K562 (cell line): ENCODE measurements around the gene PHTF1. TPM values are rescaled to one million over a fixed set of nuclear protein-coding genes. Genes with fewer than 3 reads are reported as not detected.

Source experiments
- ATAC-seq: fragments of 200-7000 bp; cut with Tn5 transposase; 3 replicates; pipeline ENCODE4 v1.9.1; 2020; ENCODE audit warnings: moderate library complexity
- BruUV-seq: library from RNA; stranded (reverse); fragments of 400-500 nt; replicated peaks from 2 replicates; lab custom pipeline; 2021; lab: Mats Ljungman, UMichigan
- CTCF ChIA-PET: fragments of 300-600 bp; formaldehyde crosslinking; extraction: SDS; loops from one replicate; lab custom pipeline; 2021; ENCODE audit warnings: low intra/inter-chr PET ratio; lab: Yijun Ruan, JAX
- POLR2A ChIA-PET: fragments of 300-600, 350-650 bp; sonication (Branson Sonifier 250); formaldehyde crosslinking; extraction: SDS; loops from one replicate; lab custom pipeline; 2021; ENCODE audit warnings: antibody characterized with exemption, inconsistent platforms; lab: Yijun Ruan, JAX
- DNase-seq, 4 experiments: peaks; one replicate each; pipeline versions ENCODE4 v3.0.0 to v3.0.0-alpha.2; 2011 to 2018; ENCODE audit warnings: low spot score in 3 of 4, mixed read lengths in 3 of 4; ENCODE audit errors: extremely low read depth in 1 of 4
- FAIRE-seq: peaks from 2 replicates; lab custom pipeline; 2011; peaks lifted over from hg19 to GRCh38; lab: Jason Lieb, UNC
- H2AFZ ChIP-seq: 2 replicates; pipeline ENCODE4 v1.6.0; 2011; ENCODE audit warnings: low read depth, low read length, control low read depth, inconsistent platforms
- H3K27ac ChIP-seq: fragments of 200-600 bp; 3 replicates; pipeline ENCODE4 v1.8.0; 2011; ENCODE audit warnings: low read depth, mild to moderate bottlenecking, control low read depth, inconsistent platforms, low read length, moderate library complexity, mixed read lengths; ENCODE audit errors: extremely low read depth
- H3K27me3 ChIP-seq, 2 experiments: fragments of 300-600 bp in 1 of 2; 2 replicates in 1 of 2; 3 replicates in 1 of 2; pipeline versions ENCODE4 v1.6.0 to v1.8.0; 2011; ENCODE audit warnings: inconsistent platforms in 2 of 2, low read length in 2 of 2, mild to moderate bottlenecking in 1 of 2, mixed read lengths in 1 of 2, moderate library complexity in 1 of 2; ENCODE audit not compliant: control insufficient read depth in 2 of 2, insufficient read depth in 2 of 2
- H3K36me3 ChIP-seq: fragments of 300-600 bp; 3 replicates; pipeline ENCODE4 v1.8.0; 2011; ENCODE audit warnings: mild to moderate bottlenecking, low read length, inconsistent platforms; ENCODE audit not compliant: control insufficient read depth, insufficient read depth
- H3K4me1 ChIP-seq, 2 experiments: fragments of 200-600 bp in 1 of 2; replicated peaks in 1 of 2; 2 replicates in 1 of 2; 3 replicates in 1 of 2; pipeline versions ENCODE4 v1.5.1 to v1.8.0; 2011; ENCODE audit warnings: inconsistent platforms in 2 of 2, low read length in 2 of 2, mild to moderate bottlenecking in 1 of 2, mixed read lengths in 1 of 2, moderate library complexity in 1 of 2; ENCODE audit not compliant: control insufficient read depth in 2 of 2, insufficient read depth in 2 of 2
- H3K4me2 ChIP-seq: 2 replicates; pipeline ENCODE4 v1.6.1; 2011; ENCODE audit warnings: low read length, control low read depth, inconsistent platforms, mixed read lengths; ENCODE audit not compliant: insufficient read depth
- H3K4me3 ChIP-seq: fragments of 200-600 bp; sonication (generic), shearing (Covaris generic); 2 replicates; pipeline ENCODE4 v1.5.1; 2016; ENCODE audit warnings: control low read depth, inconsistent platforms
- H3K79me2 ChIP-seq: fragments of 200-600 bp; 3 replicates; pipeline ENCODE4 v1.8.0; 2011; ENCODE audit warnings: low read length, inconsistent platforms; ENCODE audit not compliant: control insufficient read depth, insufficient read depth
- H3K9ac ChIP-seq, 2 experiments: 2 replicates each; pipeline versions ENCODE4 v1.6.0 to v1.6.1; 2011; ENCODE audit warnings: low read depth in 2 of 2, low read length in 2 of 2, control low read depth in 1 of 2, inconsistent platforms in 1 of 2, mild to moderate bottlenecking in 1 of 2, mixed read lengths in 1 of 2; ENCODE audit not compliant: insufficient read depth in 1 of 2
- H3K9me1 ChIP-seq: one replicate; pipeline ENCODE4 v1.6.0; 2011; ENCODE audit warnings: inconsistent platforms, mild to moderate bottlenecking, low read length, moderate library complexity; ENCODE audit not compliant: control insufficient read depth, insufficient read depth
- H3K9me3 ChIP-seq: replicated peaks from 2 replicates; pipeline ENCODE4 v1.5.1; 2011; ENCODE audit warnings: low read depth, low read length, inconsistent platforms; ENCODE audit not compliant: control insufficient read depth, insufficient read depth
- H4K20me1 ChIP-seq: replicated peaks from 2 replicates; pipeline ENCODE4 v1.6.1; 2011; ENCODE audit warnings: low read length, inconsistent platforms, mixed read lengths; ENCODE audit not compliant: control insufficient read depth, insufficient read depth
- EGR1 ChIP-seq: fragments of 450-650 bp; conservative IDR thresholded peaks from 2 replicates; pipeline ENCODE4 v1.6.1; 2017; ENCODE audit warnings: mild to moderate bottlenecking
- MCM2 ChIP-seq: fragments of 450-650 bp; IDR thresholded peaks from 2 replicates; pipeline ENCODE4 v1.6.1; 2017; ENCODE audit warnings: low read depth, mild to moderate bottlenecking
- SMAD3 ChIP-seq: fragments of 450-650 bp; formaldehyde crosslinking; conservative IDR thresholded peaks from 2 replicates; pipeline ENCODE4 v1.4.0; 2020; ENCODE audit warnings: mild to moderate bottlenecking
- TGIF2 ChIP-seq: sonication (generic); formaldehyde crosslinking; IDR thresholded peaks from 2 replicates; pipeline ENCODE4 v1.8.1; 2022; ENCODE audit warnings: mild to moderate bottlenecking, missing genetic modification reagents, moderate library complexity
- ZNF165 ChIP-seq: fragments of 250-450 bp; sonication (Bioruptor Pico); IDR thresholded peaks from 2 replicates; pipeline ENCODE4 v1.4.0; 2020; ENCODE audit warnings: borderline replicate concordance
- ZNF384 ChIP-seq: IDR thresholded peaks from 2 replicates; pipeline ENCODE4 v1.6.1; 2012; ENCODE audit warnings: low read depth, low read length, improper control_type of control experiment
- WGBS: fragments of 100-300 bp; shearing (Covaris generic); methylation state at CpG from one replicate; pipeline ENCODE4 v1.1.6; 2016; ENCODE audit warnings: low coverage, mixed read lengths; ENCODE audit not compliant: insufficient coverage; ENCODE audit errors: missing lambda C conversion rate; 5-methylcytosine and 5-hydroxymethylcytosine counted together
- in situ Hi-C: fragments of 300-500 bp; cut with MboI; formaldehyde crosslinking; loops from 4 replicates; pipeline ENCODE4 v1.15.0; 2018; ENCODE audit warnings: inconsistent platforms, mixed read lengths
- intact Hi-C: fragments of 100-400 bp; cut with micrococcal nuclease; formaldehyde crosslinking; loops from 2 replicates; pipeline ENCODE4 v1.14.2; 2022
- polyA plus RNA-seq, 8 experiments: library from polyadenylated mRNA; depleted of rRNA in 4 of 8; stranded (reverse) in 5 of 8; unstranded in 3 of 8; fragments of >200 nt; fragmentation: Nextera tagmentation in 2 of 8; fragmentation: Illumina TruSeq in 1 of 8; extraction: Ambion mirVana in 2 of 8; extraction: Trizol in 1 of 8; gene quantifications; 2 replicates each; pipeline versions ENCODE4 v1.2.1 to v1.2.3, GENCODE V29; 2011 to 2014; ENCODE audit warnings: inconsistent platforms in 1 of 8, missing spikeins in 1 of 8
- total RNA-seq, 7 experiments: library from RNA; depleted of rRNA in 6 of 7; stranded (reverse); fragments of >200 nt in 6 of 7; fragmentation: Illumina TruSeq in 2 of 7; extraction: Trizol in 2 of 7; gene quantifications; 2 replicates each; pipeline versions ENCODE4 v1.2.1 to v1.2.3, GENCODE V29; 2011 to 2021; ENCODE audit warnings: low replicate concordance in 1 of 7

Gene PHTF1
- total and polyA plus RNA-seq, 9 of the 15 experiments (the other 6 are each of a cell fraction or from before 2014, with no cell fraction given) = 8.4 to 36.2 (median 23.0) TPM

GRCh38 chr1:113734357-113735055 lies 24.8 kb downstream of the PHTF1 start (continued):
- TF ChIP-seq ZNF165 (CRISPR knock-in tag) (no peak), SMAD3 (CRISPR knock-in tag) (no peak)

GRCh38 chr1:113732802-113733201 lies 26.5 kb downstream of the PHTF1 start:
- FAIRE-seq = no peak

More at GRCh38 chr1:113732802-113733201, 26.5 kb downstream of the PHTF1 start:
- BruUV-seq = no TSS peak
- no peaks in the 10 kb centered on the region for H3K79me2 ChIP-seq
- H3K9ac ChIP-seq = no peak overlapping the region
- ChIA-PET POLR2A (no interaction called here), CTCF (no interaction called here)
- H2AFZ ChIP-seq = no peak overlapping the region
- no peaks in the 10 kb centered on the region for H3K4me1 ChIP-seq
- peak in 1 of 4 experiments; percentile 9 for DNase-seq
- no peak overlapping the region for H3K27ac ChIP-seq
- intact Hi-C loops = no loop called here
- ATAC-seq = peak; percentile 49; the same call in 2 of the 3 replicates
- in situ Hi-C loops = no loop called here
- 69% methylated on average over 5 of the region's 5 CpGs for WGBS
- H3K9me3 ChIP-seq = no peaks in the 10 kb centered on the region
- no peaks in the 10 kb centered on the region for H3K27me3 ChIP-seq
- H3K4me3 ChIP-seq = no peak overlapping the region
- H4K20me1 ChIP-seq = no peaks in the 10 kb centered on the region
- no peak for TF ChIP-seq MCM2
- no peak for TF ChIP-seq TGIF2 (CRISPR knock-in tag)
- TF ChIP-seq ZNF384 = peak; percentile 59; the same call in 1 of the 2 replicates
- TF ChIP-seq EGR1 = peak; percentile 17; the same call in 1 of the 2 replicates
- H3K9me1 ChIP-seq = no peaks in the 10 kb centered on the region
- no peak overlapping the region for H3K4me2 ChIP-seq
- peaks cover 30% of the 10 kb centered on the region; the same call in 1 of the 3 replicates for H3K36me3 ChIP-seq
